B cell (primary cell): ENCODE measurements around the gene WNT9B.

ENCODE experiments used
- EZH2 ChIP-seq: IDR thresholded peaks from 2 replicates; pipeline ENCODE4 v1.6.1; 2012; ENCODE audit warnings: borderline replicate concordance, low read depth, mild to moderate bottlenecking, moderate library complexity, low read length; ENCODE audit not compliant: insufficient read depth, poor library complexity, severe bottlenecking
- TF ChIP-seq, protein P1 (sequence below): fragments of 200-600 bp; IDR thresholded peaks from one replicate; pipeline ENCODE4 v1.8.0; 2022; ENCODE audit warnings: antibody characterized with exemption, mild to moderate bottlenecking

DNA sequence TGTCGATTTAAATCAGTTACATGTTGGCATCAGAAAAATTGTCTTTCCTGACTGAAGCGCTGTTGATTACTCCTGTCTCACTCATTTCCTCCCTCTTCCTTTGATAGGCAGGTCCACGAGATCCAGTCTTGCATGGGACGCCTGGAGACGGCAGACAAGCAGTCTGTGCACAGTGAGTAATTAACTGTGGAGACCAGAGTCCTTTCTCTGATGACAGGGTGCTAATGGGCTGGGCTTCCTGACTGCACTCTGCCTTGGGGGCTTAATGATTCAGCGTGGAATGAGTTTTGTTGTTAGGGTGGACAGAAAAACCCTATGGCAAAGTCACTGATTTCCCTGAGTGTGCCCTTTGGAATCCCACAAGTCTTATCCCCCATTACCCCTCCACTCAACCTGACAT is 78.0 kb downstream of the WNT9B start:
- TF ChIP-seq, protein P1, sequence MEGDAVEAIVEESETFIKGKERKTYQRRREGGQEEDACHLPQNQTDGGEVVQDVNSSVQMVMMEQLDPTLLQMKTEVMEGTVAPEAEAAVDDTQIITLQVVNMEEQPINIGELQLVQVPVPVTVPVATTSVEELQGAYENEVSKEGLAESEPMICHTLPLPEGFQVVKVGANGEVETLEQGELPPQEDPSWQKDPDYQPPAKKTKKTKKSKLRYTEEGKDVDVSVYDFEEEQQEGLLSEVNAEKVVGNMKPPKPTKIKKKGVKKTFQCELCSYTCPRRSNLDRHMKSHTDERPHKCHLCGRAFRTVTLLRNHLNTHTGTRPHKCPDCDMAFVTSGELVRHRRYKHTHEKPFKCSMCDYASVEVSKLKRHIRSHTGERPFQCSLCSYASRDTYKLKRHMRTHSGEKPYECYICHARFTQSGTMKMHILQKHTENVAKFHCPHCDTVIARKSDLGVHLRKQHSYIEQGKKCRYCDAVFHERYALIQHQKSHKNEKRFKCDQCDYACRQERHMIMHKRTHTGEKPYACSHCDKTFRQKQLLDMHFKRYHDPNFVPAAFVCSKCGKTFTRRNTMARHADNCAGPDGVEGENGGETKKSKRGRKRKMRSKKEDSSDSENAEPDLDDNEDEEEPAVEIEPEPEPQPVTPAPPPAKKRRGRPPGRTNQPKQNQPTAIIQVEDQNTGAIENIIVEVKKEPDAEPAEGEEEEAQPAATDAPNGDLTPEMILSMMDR: no peak
- no peak for TF ChIP-seq EZH2
